NCI-H524 (cell line): ENCODE data around the gene CHRM4.

Source experiments
- DNase-seq, 2 experiments: peaks; one replicate each; lab custom pipeline; 2025; lab: John Stamatoyannopoulos, UW

The CHRM4 gene

GRCh38 chr11:46402957-46403902 is 11.7 kb upstream of the CHRM4 start:
- no peak for DNase-seq

- no peak for DNase-seq
These were observed 6.0 kb upstream of the CHRM4 start for GRCh38 chr11:46397526-46397925.

GRCh38 chr11:46393759-46394158 is 2.2 kb upstream of the CHRM4 start:
- no peak for DNase-seq

- DNase-seq = no peak
These were observed 1.6 kb upstream of the CHRM4 start for GRCh38 chr11:46393231-46393616.

GRCh38 chr11:46392421-46393230 is 1.1 kb upstream of the CHRM4 start:
- peak in 1 of 2 experiments; percentile 26 for DNase-seq

GRCh38 chr11:46391186-46391577 is 394 bp downstream of the CHRM4 start:
- no peak for DNase-seq

- DNase-seq = peak in 1 of 2 experiments; percentile 46
These were observed 1.0 kb downstream of the CHRM4 start for GRCh38 chr11:46390331-46391171.

- DNase-seq = peak; percentile 49 to 67
These were observed 1.9 kb downstream of the CHRM4 start for GRCh38 chr11:46389450-46390330.

GRCh38 chr11:46388619-46389449 is 2.7 kb downstream of the CHRM4 start:
- DNase-seq = peak in 1 of 2 experiments; percentile 13

- no peak for DNase-seq
These were observed 3.5 kb downstream of the CHRM4 start for GRCh38 chr11:46387919-46388618.

- no peak for DNase-seq
These were observed 4.1 kb downstream of the CHRM4 start for GRCh38 chr11:46387456-46387855.

GRCh38 chr11:46386674-46387073 is 4.9 kb downstream of the CHRM4 start:
- DNase-seq = no peak

GRCh38 chr11:46386005-46386578 is 5.5 kb downstream of the CHRM4 start:
- no peak for DNase-seq

- DNase-seq = no peak
These were observed 6.2 kb downstream of the CHRM4 start for GRCh38 chr11:46385169-46386004.

- no peak for DNase-seq
These were observed 7.4 kb downstream of the CHRM4 start for GRCh38 chr11:46383974-46384701.

GRCh38 chr11:46383404-46383758 is 8.2 kb downstream of the CHRM4 start:
- DNase-seq = no peak

GRCh38 chr11:46382646-46383403 is 8.8 kb downstream of the CHRM4 start:
- DNase-seq = peak in 1 of 2 experiments; percentile 54
